ENCODE results near the gene KLF16. TPM values are rescaled to one million over a fixed set of nuclear protein-coding genes. Genes with fewer than 3 reads are reported as not detected.
A peak's percentile ranks its signal among the peaks of the same experiment; 100 is the strongest.

The KLF16 gene
- total RNA-seq, 1 experiment from 2014 or later = 45.5 TPM

GRCh38 chr19:1862068-1862423 is 1.3 kb downstream of the KLF16 start:
- peaks cover 5% of the 10 kb centered on the region for H3K4me1 Mint-ChIP-seq (ENCODE audit: insufficient read depth, unreplicated experiment)
- peak overlapping the region; percentile 57 for H3K27ac Mint-ChIP-seq (ENCODE audit: low read depth, unreplicated experiment)
- peak; percentile 27 for DNase-seq (ENCODE audit: unreplicated experiment)
- no peaks in the 10 kb centered on the region for H3K9me3 Mint-ChIP-seq (ENCODE audit: unreplicated experiment)
- H3K36me3 Mint-ChIP-seq (ENCODE audit: insufficient read depth, unreplicated experiment) = peaks cover 4% of the 10 kb centered on the region
- TF ChIP-seq CTCF (IDR thresholded peaks at IDR 0.05; ENCODE audit: unreplicated experiment) = no peak
- intact Hi-C loops (cut with micrococcal nuclease) = no loop called here
- CTCF ChIA-PET = no interaction called here
- H3K4me3 Mint-ChIP-seq (ENCODE audit: unreplicated experiment) = peak overlapping the region; percentile 80
- POLR2A ChIA-PET = no interaction called here
- BruUV-seq (replicated peaks) = TSS peak; percentile 74
- H3K27me3 Mint-ChIP-seq (ENCODE audit: insufficient read depth, unreplicated experiment) = no peaks in the 10 kb centered on the region

DNA sequence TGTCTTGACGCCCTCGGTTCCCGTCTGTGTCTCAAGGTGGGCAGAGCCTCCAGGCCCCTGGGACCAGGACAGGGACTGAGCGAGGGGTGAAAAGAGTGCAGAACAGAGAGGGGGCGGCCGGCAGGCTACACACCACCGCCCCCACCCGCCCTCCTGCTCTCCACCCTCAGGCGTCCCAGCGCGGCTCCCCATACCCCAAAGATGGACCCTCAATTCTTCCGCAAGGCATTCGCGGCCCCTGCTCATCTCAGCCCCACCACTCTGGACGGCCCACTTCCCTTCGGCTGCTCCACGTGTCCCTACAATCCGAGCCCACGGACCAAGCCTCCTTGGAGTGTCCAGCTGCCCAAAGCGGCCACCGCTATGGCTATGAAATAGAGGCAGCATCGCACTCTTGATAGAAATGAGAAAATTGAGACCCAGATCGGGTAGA is 1.8 kb downstream of the KLF16 start:
- peak; percentile 34 for DNase-seq (ENCODE audit: unreplicated experiment)
- ChIA-PET POLR2A (no interaction called here), CTCF (no interaction called here)
- intact Hi-C loops (cut with micrococcal nuclease) = no loop called here
- H3K9me3 Mint-ChIP-seq (ENCODE audit: unreplicated experiment) = no peaks in the 10 kb centered on the region
- no peaks in the 10 kb centered on the region for H3K27me3 Mint-ChIP-seq (ENCODE audit: insufficient read depth, unreplicated experiment)
- no TSS peak for BruUV-seq (replicated peaks)
- H3K4me3 Mint-ChIP-seq (ENCODE audit: unreplicated experiment) = peak overlapping the region; percentile 80
- H3K4me1 Mint-ChIP-seq (ENCODE audit: insufficient read depth, unreplicated experiment) = peaks cover 5% of the 10 kb centered on the region
- no peak for TF ChIP-seq CTCF (IDR thresholded peaks at IDR 0.05; ENCODE audit: unreplicated experiment)
- peak overlapping the region; percentile 57 for H3K27ac Mint-ChIP-seq (ENCODE audit: low read depth, unreplicated experiment)
- H3K36me3 Mint-ChIP-seq (ENCODE audit: insufficient read depth, unreplicated experiment) = peaks cover 4% of the 10 kb centered on the region

DNA sequence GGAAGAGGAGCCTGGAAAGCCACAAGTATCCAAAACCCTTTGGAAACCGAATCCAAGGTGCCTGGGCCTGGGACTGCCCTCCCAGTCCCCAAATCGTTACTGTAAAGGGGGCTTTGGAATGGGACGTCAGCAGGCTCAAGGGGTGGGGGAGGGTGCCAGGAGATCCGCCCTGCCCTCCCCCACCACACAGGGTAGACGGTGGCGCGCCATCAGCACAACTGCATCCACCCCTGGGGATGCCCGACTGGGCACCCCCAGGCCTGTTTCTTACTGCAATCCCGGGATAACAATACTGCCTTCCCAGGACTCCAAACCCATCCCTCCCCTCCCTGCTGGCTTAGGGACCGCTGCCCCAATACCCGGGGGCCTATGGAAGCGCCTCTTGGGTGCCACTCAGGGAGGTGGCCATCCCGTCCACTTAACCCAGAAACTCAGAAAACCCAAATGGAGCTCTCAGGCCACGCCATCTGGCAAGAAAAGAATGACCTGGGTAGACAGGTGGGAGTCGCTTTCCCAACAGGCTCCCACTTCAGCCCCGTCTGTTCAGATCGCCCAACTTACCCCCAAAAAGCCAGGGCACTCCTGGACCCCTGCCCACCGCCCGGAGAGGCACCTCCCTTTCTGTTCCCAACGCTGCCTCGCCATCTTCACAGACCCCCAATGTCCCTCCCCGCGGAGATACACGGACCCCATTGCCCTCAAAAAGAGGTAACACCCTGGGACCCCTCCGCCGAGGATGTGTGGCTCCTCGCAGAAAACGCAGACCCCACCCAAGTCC is 2.4 kb downstream of the KLF16 start:
- TF ChIP-seq CTCF (IDR thresholded peaks at IDR 0.05; ENCODE audit: unreplicated experiment) = no peak
- peak overlapping the region; percentile 80 for H3K4me3 Mint-ChIP-seq (ENCODE audit: unreplicated experiment)
- peaks cover 5% of the 10 kb centered on the region for H3K4me1 Mint-ChIP-seq (ENCODE audit: insufficient read depth, unreplicated experiment)
- no peaks in the 10 kb centered on the region for H3K9me3 Mint-ChIP-seq (ENCODE audit: unreplicated experiment)
- peak; percentile 20 for DNase-seq (ENCODE audit: unreplicated experiment)
- H3K27ac Mint-ChIP-seq (ENCODE audit: low read depth, unreplicated experiment) = peak overlapping the region; percentile 57
- H3K36me3 Mint-ChIP-seq (ENCODE audit: insufficient read depth, unreplicated experiment) = peaks cover 4% of the 10 kb centered on the region
- intact Hi-C loops (cut with micrococcal nuclease) = no loop called here
- BruUV-seq (replicated peaks) = no TSS peak
- H3K27me3 Mint-ChIP-seq (ENCODE audit: insufficient read depth, unreplicated experiment) = no peaks in the 10 kb centered on the region
- POLR2A ChIA-PET = interaction anchor here (0.7 to 1.6 kb wide), 2 partner anchors 15 to 171 kb away, joined by 3 to 5 read pairs; no protein-coding TSS in a partner anchor
- CTCF ChIA-PET = interaction anchor here (0.6 kb wide), 2 partner anchors 132 to 158 kb away, joined by 3 to 4 read pairs; no protein-coding TSS in a partner anchor

DNA sequence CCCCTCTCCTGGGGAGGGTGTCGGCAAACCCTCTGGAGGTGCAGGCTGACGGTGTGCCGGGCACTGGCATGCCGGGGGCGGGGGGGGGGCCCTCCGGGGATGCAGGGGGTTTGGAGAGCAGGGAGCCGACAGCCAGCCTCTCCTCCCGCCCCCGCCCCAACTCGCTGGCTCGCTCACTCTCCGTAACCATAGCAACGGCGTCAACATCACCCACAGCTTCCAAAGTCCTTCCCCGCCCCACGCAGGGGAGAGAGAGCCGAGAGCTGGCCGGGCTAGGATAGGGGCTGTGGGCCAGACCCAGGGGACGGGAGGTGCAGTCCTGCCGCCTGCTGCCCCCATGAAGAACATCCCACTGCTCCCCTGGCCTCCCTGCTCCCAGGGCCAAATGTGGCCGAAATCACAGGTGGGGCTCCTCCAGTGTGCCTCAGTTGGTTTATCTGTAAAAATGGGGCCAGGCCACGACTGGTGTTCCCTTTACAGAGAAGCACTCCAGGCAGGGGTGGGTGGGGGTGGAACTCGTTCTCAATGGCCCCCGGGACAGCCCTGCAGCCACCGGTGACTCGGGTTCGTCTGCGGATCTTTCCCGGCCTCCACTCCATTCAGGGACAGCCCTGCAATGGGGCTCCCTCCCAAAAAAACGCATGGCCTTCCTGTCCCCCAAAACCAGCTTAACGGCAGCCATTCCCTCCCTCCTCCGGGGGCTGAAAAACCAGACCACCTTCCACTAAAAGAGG is 3.2 kb downstream of the KLF16 start:
- H3K4me1 Mint-ChIP-seq (ENCODE audit: insufficient read depth, unreplicated experiment) = peaks cover 5% of the 10 kb centered on the region
- no peak for TF ChIP-seq CTCF (IDR thresholded peaks at IDR 0.05; ENCODE audit: unreplicated experiment)
- peak overlapping the region; percentile 57 for H3K27ac Mint-ChIP-seq (ENCODE audit: low read depth, unreplicated experiment)
- POLR2A ChIA-PET = interaction anchor here (0.7 to 1.6 kb wide), 2 partner anchors 15 to 171 kb away, joined by 3 to 5 read pairs; no protein-coding TSS in a partner anchor
- intact Hi-C loops (cut with micrococcal nuclease) = no loop called here
- H3K36me3 Mint-ChIP-seq (ENCODE audit: insufficient read depth, unreplicated experiment) = peaks cover 4% of the 10 kb centered on the region
- H3K4me3 Mint-ChIP-seq (ENCODE audit: unreplicated experiment) = peak overlapping the region; percentile 80
- no peaks in the 10 kb centered on the region for H3K27me3 Mint-ChIP-seq (ENCODE audit: insufficient read depth, unreplicated experiment)
- no TSS peak for BruUV-seq (replicated peaks)
- H3K9me3 Mint-ChIP-seq (ENCODE audit: unreplicated experiment) = no peaks in the 10 kb centered on the region
- DNase-seq (ENCODE audit: unreplicated experiment) = peak; percentile 64
- CTCF ChIA-PET = interaction anchor here (0.6 kb wide), 2 partner anchors 132 to 159 kb away, joined by 3 to 4 read pairs; no protein-coding TSS in a partner anchor
